IPS-NIHi7 (cell line): ENCODE data around the gene GALNTL6.

Experiments used
- DNase-seq: peaks from one replicate; pipeline ENCODE4 v3.0.0; 2012; ENCODE audit warnings: mixed read lengths; ENCODE audit errors: extremely low spot score

GALNTL6 gene

GRCh38 chr4:172207886-172208285, 394.7 kb downstream of the GALNTL6 start:
- DNase-seq, result no peak

GRCh38 chr4:172220679-172221078, 407.5 kb downstream of the GALNTL6 start:
- no peak for DNase-seq

GRCh38 chr4:172225457-172225856, 412.3 kb downstream of the GALNTL6 start:
- no peak for DNase-seq

- DNase-seq, result no peak
Observed at GRCh38 chr4:172232966-172233365, 419.8 kb downstream of the GALNTL6 start.

GRCh38 chr4:172243551-172243950, 430.3 kb downstream of the GALNTL6 start:
- no peak for DNase-seq

- no peak for DNase-seq
Observed at GRCh38 chr4:172245516-172245915, 432.3 kb downstream of the GALNTL6 start.

DNA sequence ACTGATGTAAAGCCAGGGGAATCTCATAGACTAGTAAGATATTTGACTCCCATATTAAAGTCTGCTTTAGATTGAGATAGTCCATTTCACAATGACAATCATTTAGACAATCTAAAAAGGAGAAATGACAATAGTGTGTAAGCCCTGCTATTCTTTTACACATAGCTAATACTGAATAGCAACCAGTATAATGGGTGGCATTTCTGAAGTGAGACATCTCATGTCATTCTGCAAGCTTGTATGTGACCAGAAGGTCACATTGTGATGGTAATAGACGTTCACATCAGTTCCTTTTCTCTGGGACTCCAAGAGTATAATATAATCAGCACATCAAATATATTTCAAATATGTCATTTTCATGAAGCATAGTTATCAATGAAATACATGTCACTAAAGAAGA, 440.2 kb downstream of the GALNTL6 start:
- no peak for DNase-seq

DNA sequence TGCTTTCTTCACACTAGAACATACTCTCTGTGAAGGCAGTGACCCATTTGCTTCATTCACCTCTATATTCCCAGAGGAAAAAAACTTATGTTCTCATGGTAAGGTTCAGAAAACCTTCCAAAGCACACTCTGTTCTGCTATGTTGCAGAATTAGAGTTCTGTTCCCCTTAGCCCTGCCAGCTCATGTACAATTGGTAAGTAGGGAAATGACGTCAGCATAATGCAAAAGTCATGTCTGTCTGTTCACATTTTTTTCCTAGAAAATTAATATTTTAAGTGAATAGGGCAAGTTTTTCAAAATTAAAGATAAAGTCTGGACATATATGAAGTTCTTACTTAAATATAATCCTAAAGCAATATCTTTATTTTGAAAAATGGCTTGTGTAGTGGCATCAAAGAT, 443.6 kb downstream of the GALNTL6 start:
- DNase-seq, result no peak

DNA sequence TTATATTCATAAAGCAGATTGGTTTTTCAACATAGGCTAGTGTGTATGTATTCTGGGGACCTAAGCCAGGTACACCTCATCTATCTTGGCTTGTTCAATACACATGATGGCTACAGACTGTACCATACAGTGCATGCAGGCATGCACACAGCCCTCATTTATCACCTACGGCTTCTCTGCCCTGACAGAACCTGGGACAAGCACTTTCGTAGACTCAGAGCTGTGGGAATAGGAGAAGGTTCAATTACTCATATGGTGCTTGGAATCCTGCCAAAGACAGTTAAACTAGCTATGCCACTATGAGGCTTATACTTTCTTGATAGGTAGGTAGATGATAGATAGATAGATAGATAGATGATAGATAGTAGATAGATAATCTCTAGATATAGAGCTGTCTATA, 457.2 kb downstream of the GALNTL6 start:
- DNase-seq, result no peak

DNA sequence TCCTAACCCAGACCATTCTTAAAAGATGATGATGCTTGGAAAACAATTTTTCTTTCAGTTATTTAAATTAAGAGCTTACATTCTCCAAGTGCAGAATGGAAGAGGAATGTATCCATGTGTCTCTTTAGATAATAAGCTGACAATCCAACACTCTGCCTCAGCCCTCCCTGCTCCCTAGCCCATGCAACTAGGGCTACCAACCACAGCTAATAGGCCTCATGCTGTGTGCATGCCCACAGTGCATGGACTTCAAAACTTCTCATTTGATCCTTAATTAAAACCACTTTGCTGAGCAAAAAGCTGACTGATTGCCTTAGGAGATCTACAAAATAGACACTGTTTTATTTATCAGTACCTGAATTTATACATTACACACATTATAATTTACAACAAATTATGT, 473.9 kb downstream of the GALNTL6 start:
- no peak for DNase-seq

- DNase-seq, result no peak
Observed at GRCh38 chr4:172305698-172306097, 492.5 kb downstream of the GALNTL6 start.

GRCh38 chr4:172308078-172308477, 494.9 kb downstream of the GALNTL6 start:
- DNase-seq, result no peak

DNA sequence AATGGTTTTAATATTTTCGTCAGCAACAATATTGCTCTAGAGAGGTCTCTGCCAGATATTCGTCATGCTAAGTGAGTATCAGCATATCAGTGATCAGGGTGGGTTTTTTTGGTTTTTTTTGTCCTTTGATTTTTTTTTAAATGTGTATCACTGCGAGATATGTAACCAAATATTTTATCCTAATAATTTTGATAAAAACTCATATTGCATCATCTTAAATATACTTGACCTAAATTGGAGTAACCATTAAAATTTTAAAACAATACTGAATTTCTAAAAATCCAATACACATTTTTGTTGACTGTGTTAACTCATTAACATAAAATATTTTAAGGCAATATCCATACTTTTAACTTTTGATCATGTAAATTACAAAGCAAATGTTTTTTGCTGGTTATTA, 498.5 kb downstream of the GALNTL6 start:
- no peak for DNase-seq

GRCh38 chr4:172323288-172323687, 510.1 kb downstream of the GALNTL6 start:
- no peak for DNase-seq

GRCh38 chr4:172344308-172344938, 531.2 kb downstream of the GALNTL6 start:
- no peak for DNase-seq

GRCh38 chr4:172348426-172348825, 535.2 kb downstream of the GALNTL6 start:
- no peak for DNase-seq

- no peak for DNase-seq
Observed at GRCh38 chr4:172352356-172352755, 539.2 kb downstream of the GALNTL6 start.

GRCh38 chr4:172356016-172356415, 542.8 kb downstream of the GALNTL6 start:
- no peak for DNase-seq

DNA sequence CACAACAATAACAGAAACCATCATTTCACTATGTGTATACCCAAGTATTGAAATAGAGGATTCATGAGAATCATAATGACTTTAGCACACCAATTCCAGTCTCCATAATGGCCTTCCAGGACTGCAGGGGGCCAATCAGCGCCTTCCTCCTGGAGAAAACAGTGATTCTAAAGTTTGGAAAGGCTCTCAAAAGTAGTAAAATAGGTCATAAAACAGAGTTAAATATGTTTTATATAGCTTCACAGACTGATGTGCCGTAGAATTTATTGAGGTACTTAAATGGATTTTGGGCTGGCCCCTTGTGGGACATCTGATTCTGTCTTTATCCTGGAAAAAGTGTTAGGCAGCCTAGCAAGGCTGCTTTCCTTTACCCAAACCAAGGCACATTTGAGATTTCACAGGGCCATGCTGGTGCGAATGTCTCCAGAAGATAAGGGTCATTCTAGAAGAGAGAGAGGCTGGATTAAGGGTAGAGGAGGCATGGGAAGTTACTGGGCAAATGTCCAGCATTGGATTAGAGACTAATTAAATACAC, 543.9 kb downstream of the GALNTL6 start:
- no peak for DNase-seq

DNA sequence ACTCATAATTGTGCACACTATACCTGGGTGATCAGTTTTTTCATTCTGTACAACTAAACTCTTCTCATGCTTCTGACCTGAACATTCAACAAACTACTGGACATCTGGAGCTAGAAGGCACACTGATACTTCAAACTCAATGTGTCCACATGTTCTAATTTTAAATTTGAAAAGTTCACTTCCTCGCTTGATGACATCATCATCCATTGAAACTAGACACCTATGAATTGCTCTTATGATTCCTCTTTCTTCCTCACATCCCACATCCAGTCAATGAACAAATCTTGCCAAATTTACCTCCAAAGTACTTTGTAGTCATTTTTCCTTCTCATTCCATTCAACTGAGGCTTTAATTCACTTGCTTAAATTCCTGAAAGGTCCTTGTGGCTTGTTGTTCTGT, 549.4 kb downstream of the GALNTL6 start:
- no peak for DNase-seq

DNA sequence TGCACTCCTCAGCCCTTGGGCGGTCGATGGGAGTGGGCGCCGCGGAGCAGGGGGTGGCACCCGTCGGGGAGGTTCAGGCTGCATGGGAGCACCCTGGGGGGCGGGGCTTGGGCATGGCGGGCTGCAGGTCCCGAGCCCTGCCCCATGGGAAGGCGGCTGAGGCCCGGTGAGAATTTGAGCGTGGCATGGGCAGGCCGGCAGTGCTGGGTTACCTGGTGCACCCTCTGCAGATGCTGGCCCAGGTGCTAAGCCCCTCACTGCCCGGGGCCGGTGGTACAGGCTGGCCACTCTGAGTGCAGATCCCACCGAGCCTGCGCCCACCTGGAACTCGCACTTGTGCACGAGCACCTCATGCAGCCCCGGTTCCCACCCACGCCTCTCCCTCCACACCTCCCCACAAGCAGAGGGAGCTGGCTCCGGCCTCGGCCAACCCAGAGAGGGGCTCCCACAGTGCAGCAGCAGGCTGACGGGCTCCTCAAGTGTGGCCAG, 556.3 kb downstream of the GALNTL6 start:
- no peak for DNase-seq

DNA sequence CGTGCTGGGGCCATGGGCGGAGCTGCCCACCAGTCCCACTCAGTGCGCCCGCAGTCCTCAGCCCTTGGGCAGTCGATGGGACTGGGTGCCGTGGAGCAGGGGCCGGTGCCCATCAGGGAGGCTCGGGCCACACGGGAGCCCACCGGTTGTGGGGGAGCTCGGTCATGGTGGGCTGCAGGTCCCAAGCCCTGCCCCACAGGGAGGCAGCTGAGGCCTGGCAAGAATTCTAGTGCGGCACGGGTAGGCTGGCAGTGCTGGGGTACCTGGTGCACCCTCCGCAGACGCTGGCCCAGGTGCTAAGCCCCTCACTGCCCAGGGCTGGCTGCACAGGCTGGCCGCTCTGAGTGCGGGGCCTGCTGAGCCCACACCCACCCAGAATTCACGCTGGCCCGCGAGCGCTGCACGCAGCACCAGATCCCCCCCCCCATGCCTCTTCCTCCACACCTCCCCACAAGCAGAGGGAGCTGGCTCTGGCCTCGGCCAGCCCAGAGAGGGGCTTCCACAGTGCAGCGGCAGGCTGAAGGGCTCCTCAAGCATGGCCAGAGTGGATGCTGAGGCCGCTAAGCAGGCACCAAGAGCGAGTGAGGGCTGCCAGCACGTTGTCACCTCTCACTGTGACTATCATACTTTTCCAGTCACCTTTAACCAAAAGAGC, 564.4 kb downstream of the GALNTL6 start:
- DNase-seq, result no peak

GRCh38 chr4:172379834-172380233, 566.6 kb downstream of the GALNTL6 start:
- no peak for DNase-seq
